K562 (cell line): Measurements from ENCODE around the gene DCST1. TPM values are rescaled to one million over a fixed set of nuclear protein-coding genes. Genes with fewer than 3 reads are reported as not detected.

Experiments
- BCOR ChIP-seq: fragments of 450-650 bp; IDR thresholded peaks from 2 replicates; pipeline ENCODE4 v1.6.1; 2016
- BRD9 ChIP-seq: fragments of 450-650 bp; IDR thresholded peaks from 2 replicates; pipeline ENCODE4 v1.6.1; 2018; ENCODE audit warnings: low read depth; ENCODE audit not compliant: partially characterized antibody
- CREB1 ChIP-seq, 2 experiments: sonication (generic) in 1 of 2; formaldehyde crosslinking in 1 of 2; IDR thresholded peaks; 2 replicates each; pipeline versions ENCODE4 v1.6.1 to v1.8.0; 2012 to 2022; ENCODE audit warnings: inconsistent platforms in 1 of 2, mild to moderate bottlenecking in 1 of 2, missing genetic modification reagents in 1 of 2, moderate library complexity in 1 of 2
- CTBP1 ChIP-seq: fragments of 450-650 bp; IDR thresholded peaks from 2 replicates; pipeline ENCODE4 v1.6.1; 2016; ENCODE audit warnings: borderline replicate concordance
- MEF2A ChIP-seq: IDR thresholded peaks from 2 replicates; pipeline ENCODE4 v1.6.1; 2011; ENCODE audit warnings: low read depth, mild to moderate bottlenecking, low read length, moderate library complexity; ENCODE audit not compliant: control insufficient read depth
- PCBP2 ChIP-seq: fragments of 200-400 bp; formaldehyde crosslinking; IDR thresholded peaks from 2 replicates; pipeline ENCODE4 v1.6.1; 2018; ENCODE audit warnings: low read length, low read depth, mild to moderate bottlenecking, moderate library complexity; ENCODE audit not compliant: poor library complexity, severe bottlenecking
- PTTG1 ChIP-seq: fragments of 450-650 bp; IDR thresholded peaks from 2 replicates; pipeline ENCODE4 v1.6.1; 2016; ENCODE audit warnings: low read depth, mild to moderate bottlenecking, missing genetic modification characterization, missing compliant biosample characterization
- RCOR1 ChIP-seq, 2 experiments: IDR thresholded peaks; 2 replicates each; pipeline ENCODE4 v1.6.1; 2012; ENCODE audit warnings: low read depth in 2 of 2, low read length in 2 of 2, borderline replicate concordance in 1 of 2, improper control_type of control experiment in 1 of 2
- SMAD4 ChIP-seq: fragments of 250-450 bp; sonication (Bioruptor Pico); conservative IDR thresholded peaks from 2 replicates; pipeline ENCODE4 v1.8.0; 2021; ENCODE audit warnings: inconsistent platforms, mild to moderate bottlenecking, moderate library complexity
- TAF7 ChIP-seq: fragments of 450-650 bp; IDR thresholded peaks from 2 replicates; pipeline ENCODE4 v1.6.1; 2016; ENCODE audit warnings: missing genetic modification characterization, missing compliant biosample characterization
- ZBED1 ChIP-seq: IDR thresholded peaks from 2 replicates; pipeline ENCODE4 v1.6.1; 2014
- ZBTB40 ChIP-seq, 2 experiments: fragments of 450-650 bp in 1 of 2; sonication (generic) in 1 of 2; formaldehyde crosslinking in 1 of 2; IDR thresholded peaks; 2 replicates each; pipeline versions ENCODE4 v1.7.1 to v1.9.0; 2016 to 2022; ENCODE audit warnings: inconsistent platforms in 1 of 2, mild to moderate bottlenecking in 1 of 2, missing genetic modification reagents in 1 of 2
- ZNF274 ChIP-seq: IDR thresholded peaks from 2 replicates; pipeline ENCODE4 v1.6.1; 2011; ENCODE audit warnings: low read depth, mild to moderate bottlenecking, low read length, moderate library complexity, borderline replicate concordance
- ZNF778 ChIP-seq: fragments of 450-650 bp; formaldehyde crosslinking; IDR thresholded peaks from 2 replicates; pipeline ENCODE4 v1.4.0; 2020; ENCODE audit warnings: mild to moderate bottlenecking, moderate library complexity
- polyA plus RNA-seq, 8 experiments: library from polyadenylated mRNA; depleted of rRNA in 4 of 8; stranded (reverse) in 5 of 8; unstranded in 3 of 8; fragments of >200 nt; fragmentation: Nextera tagmentation in 2 of 8; fragmentation: Illumina TruSeq in 1 of 8; extraction: Ambion mirVana in 2 of 8; extraction: Trizol in 1 of 8; gene quantifications; 2 replicates each; pipeline versions ENCODE4 v1.2.1 to v1.2.3, GENCODE V29; 2011 to 2014; ENCODE audit warnings: inconsistent platforms in 1 of 8, missing spikeins in 1 of 8
- total RNA-seq, 7 experiments: library from RNA; depleted of rRNA in 6 of 7; stranded (reverse); fragments of >200 nt in 6 of 7; fragmentation: Illumina TruSeq in 2 of 7; extraction: Trizol in 2 of 7; gene quantifications; 2 replicates each; pipeline versions ENCODE4 v1.2.1 to v1.2.3, GENCODE V29; 2011 to 2021; ENCODE audit warnings: low replicate concordance in 1 of 7

Gene DCST1
- total and polyA plus RNA-seq, 9 of the 15 experiments (the other 6 are each of a cell fraction or from before 2014, with no cell fraction given): not detected

GRCh38 chr1:154998818-154999570, 34.6 kb upstream of the DCST1 start (continued):
- TF ChIP-seq ZBTB40 (IDR thresholded peaks at IDR 0.05) (peak; percentile 57), ZBTB40 (CRISPR knock-in tag; IDR thresholded peaks at IDR 0.05) (no peak), BRD9 (peak; percentile 85), ZNF778 (no peak), BCOR (0 out of 2 replicates have a peak, but pooled peaks have one; percentile 9), SMAD4 (CRISPR knock-in tag) (peak; percentile 32; the same call in 1 of the 2 replicates), ZNF274 (no peak), PCBP2 (no peak), RCOR1 (IDR thresholded peaks at IDR 0.05; ENCODE audit: borderline replicate concordance in 1 of 2, low read depth in 2 of 2, low read length in 2 of 2) (peak; percentile 9 to 69; a peak in 2 of 4 replicates), CREB1 (IDR thresholded peaks at IDR 0.05) (no peak), CREB1 (CRISPR knock-in tag; IDR thresholded peaks at IDR 0.05) (no peak), TAF7 (no peak), MEF2A (peak; percentile 45; the same call in 1 of the 2 replicates), CTBP1 (peak; percentile 40; the same call in 1 of the 2 replicates), PTTG1 (tag) (no peak), ZBED1 (peak; percentile 79; the same call in 1 of the 2 replicates)
